Stimulated activated CD8-positive, alpha-beta memory T cell treated with anti-CD3 and anti-CD28 coated beads, Interleukin-4, amount 100 ng/mL, for 1 hour (primary cell): ENCODE results near the gene GDI1.

Source experiments
- DNase-seq, 2 donors: peaks; one replicate each; pipeline ENCODE4 v3.0.0-alpha.2; 2020; ENCODE audit warnings: low read depth in 2 of 2, low spot score in 1 of 2

GDI1 gene

DNA sequence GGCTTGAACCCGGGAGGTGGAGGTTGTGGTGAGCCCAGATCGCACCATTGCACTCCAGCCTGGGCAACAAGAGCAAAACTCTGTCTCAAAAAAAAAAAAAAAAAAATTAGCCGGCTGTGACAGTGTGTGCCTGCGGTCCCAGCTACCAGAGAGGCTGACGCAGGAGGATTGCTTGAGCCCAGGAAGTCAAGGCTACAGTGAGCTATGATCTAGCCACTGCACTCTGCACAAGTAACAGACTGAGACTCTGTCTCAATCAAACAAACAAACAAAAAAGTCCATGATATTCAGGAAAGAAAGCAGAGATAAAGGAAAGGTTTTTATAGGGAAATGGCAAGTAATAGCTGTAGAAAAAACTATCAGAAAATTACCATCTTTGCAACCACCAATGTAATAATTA, 44.2 kb downstream of the GDI1 start:
- no peak for DNase-seq

DNA sequence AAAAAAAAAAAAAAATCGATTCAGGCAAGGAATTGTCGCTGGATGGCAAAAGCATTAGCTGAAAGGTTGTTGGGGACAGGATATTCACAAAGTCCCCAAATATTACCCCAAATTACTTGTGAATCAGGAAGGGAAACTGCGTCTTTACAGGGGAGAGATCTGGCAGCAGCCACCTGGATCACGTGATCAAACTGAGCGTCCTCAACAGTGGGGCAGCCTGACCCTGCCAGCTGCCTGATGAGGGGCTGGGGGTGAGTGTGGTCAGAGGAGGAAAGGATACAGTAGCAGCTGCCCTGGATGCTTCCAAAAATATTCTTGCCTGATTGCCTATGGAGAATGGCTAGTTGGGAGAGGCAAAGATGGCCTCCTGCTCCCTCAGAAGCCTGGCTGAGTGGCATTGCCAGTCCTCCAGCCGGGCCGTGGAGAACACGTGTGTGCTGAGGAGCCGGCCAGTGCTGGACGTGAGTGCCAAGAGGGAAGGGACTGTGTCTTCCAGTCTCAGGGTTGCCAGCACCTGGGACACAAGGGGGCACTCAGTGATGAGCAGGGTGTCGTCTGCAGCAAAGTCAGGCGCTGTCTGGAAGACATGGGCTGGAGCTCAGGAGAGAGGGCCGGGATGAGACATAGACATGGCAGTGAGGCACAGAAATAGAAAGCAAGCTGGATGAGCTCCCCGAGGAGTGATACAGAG, 45.1 kb downstream of the GDI1 start:
- no peak for DNase-seq

DNA sequence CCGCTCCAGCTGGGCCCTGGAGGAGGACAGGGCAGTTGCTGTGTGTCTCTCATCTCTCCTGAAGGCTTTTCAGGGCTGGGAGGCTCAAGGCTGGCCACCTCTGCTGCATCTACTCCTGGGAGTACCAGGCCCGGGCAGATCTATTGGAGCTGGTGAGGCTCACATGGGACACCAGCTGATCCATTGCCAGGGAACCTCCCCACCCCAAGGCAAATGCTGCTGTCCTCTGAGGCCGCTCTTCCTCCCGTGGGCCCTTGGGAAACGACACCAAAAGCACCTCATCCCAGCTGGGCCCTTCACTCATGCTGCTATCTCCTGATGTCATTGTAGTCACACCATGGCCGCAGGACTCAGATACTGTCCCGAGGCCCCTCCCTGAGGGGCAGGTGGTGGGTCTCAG, 45.8 kb downstream of the GDI1 start:
- DNase-seq: no peak

DNA sequence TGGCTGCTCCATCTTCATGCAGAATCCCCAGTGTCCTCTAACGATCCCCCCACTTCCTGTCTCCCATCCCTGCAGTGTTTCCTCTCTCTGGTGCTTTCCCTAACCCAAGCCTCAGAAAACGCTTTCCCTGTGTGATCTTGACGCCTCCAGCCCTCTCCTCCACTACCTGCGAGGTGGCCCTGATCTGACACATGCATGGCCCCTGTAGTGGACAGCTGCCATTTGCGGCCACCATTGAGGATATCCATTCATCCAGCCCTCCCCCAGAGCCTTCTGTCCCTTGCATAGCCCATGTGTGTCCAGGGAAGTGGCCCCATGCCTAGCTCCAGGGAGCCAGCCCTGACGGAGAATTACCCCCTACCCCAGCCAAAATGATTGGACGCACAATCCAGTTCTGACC, 46.4 kb downstream of the GDI1 start:
- DNase-seq: no peak

DNA sequence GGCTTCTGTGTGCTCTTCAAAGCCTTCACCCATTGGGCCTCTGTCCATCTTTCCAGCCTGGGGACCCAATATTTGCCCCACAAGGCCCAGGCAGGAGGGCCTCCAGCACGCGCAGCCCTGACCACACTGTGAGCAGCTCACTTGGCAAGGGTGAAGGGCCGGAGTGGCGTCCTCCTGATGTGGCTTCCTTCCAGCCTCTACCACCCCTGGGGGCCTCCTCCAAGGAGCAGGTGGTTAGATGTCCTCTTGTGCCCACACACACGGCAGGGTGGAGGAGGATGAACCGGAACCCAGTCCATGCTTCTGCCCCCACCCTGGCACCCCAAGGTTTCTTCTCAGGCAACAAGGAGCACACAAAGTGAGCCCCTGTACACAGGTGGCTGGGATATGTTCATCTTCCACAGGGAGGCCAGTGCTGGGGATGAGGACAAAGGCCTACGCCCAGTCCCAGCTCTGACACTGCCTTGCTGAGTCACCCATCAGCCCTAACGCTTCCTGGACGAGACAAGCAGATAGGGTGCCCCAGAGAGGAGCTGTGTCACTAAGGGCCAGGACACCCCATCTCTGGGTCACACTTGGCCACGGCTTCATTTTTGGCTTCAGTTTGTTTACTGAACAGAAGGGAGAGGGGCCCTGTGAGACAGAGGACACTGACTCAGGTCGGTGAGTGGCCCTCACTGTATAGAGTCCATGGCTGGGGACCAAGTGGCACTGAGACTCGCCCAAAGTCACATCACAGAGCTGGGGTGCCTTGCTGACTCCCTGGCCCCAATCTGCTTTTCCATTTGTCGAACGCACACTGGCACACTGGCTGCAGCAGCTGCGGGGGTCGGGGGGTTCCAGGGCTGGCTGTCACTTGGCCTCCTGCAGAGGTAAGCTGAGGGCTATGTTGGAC, 47.5 kb downstream of the GDI1 start:
- no peak for DNase-seq

DNA sequence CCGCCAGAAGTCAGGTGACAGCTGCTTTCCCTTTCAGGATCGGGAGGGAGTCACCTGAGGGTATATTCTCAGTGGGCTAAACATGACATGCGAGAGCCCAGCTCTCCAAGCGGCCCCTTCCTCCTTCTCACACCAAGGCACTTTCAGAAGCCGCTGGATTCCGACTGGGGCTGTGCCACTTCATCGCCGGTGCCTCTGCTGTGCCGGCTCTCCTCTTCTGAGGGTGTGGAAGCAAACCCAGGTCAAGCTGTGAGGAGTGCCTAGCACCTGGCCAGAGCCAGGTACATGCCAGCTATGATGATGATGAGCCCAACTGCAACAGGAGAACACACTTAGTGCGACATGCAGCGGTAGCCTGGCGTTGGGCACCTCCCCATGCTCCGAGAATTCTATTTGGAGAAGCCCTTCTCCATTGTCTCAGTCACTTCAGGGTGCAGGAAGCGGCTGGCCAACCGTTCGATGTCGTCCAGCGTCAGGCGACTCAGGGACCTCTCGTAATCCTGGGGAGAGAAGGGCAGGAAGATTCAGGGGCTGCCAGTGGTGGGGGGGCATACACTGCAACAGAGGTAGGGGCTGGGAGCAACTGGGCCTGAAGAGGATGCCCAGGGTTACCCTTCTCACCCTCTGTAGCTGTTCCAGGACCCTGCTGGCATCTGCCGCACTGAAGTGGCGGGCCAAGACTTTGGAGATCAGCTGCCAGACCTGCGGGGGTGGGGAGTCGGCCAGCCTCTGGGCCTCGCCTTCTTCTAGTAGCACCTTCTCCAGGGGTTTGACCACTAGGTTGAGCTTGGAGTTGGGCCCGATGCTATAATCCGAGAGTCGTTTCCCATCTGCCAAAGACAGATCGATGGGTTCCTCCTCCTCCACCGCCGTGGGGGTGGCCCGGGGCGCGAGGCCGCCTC, 48.4 kb downstream of the GDI1 start:
- no peak for DNase-seq

DNA sequence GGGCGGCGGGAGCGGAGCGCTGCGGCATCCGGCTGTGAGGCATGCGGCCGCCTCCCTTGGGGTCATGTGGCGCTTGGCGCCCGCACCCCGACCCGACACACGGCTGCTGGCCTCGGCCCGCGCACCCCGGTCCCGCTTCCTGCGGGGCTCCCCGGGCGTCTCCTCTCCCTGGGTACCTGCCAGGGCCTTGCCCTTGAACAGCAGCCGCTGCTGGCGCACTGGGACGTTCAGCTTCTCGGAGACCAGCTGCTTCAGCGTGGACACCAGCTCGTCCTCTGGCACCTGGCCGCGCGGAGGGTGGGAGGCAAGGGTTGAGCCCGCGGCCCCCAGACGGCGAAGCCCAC, 49.1 kb downstream of the GDI1 start:
- DNase-seq: no peak

DNA sequence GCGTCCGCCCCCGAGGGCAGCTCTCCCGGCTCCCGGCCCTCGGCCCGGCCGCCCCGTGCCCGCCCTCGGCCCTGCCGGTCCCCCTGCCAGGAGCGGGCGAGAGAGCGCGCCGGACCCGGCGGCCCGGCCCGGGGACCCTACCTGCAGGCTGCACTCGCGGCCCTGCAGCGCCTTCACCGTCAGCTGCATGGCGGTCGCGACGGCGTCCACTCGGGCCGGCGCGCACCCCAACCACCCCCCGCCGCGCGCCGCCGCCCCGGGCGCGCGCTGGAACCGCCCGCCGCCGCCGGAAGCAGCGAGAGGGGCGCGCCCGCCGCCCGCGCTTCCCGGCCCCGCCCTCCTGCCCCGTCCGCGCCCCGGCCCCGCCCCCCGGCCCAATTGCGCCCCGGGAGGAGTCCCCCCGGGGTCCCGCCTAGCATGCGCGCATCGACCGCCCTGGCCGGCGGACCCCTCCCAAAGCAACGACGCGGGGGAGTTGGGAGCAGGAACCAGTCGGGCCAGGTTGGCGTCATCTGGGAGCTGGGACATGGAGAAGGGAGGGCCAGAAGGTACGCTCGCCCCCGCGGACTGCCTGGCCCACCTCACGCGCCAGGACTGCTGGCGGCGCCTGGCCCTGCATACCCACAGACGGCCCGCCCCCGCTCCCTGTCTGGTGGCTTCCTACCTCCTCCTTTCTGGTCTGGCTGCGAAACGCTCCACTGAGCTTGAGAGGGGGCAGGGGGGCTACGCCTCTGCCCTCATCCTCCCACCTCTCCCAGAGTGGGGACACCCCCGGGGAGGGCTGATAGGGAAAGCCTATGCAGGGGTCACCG, 49.6 kb downstream of the GDI1 start, which contains the start of gene UBL4A:
TSS of gene UBL4A (minus strand) at position 220 of the 812 bp plus-strand sequence. CDS start at position 189, 31 bp downstream.
- no peak for DNase-seq

DNA sequence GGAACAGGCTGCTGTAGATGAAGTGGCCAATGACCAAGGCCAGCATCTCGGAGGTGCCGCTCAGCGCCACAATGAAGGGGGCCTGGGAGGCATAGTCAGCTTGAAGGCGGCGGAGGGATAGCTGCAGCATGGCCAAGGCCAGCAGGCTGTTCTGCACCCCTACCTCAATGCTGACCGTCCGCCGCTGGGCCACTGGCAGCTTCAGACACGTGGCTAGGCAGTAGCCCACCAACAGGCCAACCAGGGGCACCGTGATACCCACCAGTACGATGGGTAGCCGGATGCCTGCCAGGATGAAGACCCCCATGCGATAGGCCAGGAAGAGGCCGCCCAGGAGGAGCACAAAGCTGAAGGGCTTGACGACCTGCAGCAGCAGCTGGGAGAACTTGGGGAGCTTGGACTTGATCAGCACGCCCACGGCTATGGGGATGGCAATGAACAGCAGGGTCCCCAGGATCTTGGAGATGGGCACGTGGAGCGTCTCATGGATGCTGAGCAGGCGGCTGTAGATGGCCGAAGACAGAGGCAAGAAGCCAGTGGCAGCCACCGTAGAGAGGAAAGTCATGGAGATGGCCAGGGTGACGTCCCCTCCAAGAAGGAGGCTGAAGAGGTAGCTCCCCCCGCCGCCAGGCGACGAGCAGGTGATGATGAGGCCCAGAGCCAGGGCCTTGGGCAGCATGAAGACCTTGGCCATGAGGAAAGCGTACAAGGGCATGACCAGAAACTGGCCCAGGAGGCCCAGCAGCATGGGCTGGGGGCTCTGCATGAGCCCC, 50.8 kb downstream of the GDI1 start:
- no peak for DNase-seq

DNA sequence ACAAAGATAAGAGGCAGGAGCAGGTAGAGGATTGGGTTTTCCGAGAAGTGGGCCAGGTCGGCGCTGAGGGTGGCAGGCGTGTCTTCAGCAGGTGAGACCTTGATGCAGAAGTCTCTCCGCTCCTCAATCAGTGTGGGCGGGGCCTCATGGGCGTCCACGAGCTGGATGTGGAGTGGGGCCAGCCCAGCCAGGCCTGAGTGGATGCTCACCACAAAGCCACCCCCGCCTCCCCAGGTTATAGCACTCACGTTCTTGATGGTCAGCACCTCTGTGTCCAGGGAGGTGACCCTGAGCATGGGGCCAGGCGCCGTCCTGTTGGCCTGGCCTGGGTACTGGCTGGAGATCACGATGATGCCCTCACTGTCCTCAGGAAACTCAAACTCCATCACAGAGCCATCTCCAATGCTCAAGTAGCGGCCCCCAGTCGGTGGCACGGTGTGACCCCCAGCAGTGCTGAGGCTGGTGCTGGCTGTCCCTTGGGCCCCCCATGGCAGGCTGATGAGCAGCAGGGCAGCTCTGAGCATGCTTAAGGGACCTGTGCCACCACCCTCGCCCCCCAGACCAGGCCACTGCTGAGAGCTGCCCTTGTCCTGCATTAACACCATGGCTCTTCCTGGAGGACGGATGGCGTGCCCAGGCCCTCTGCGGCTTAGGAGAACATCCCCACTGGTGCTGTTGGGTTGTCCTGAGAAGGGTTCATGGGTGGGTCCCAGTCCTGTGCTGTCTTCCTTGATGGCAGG, 51.6 kb downstream of the GDI1 start:
- no peak for DNase-seq

DNA sequence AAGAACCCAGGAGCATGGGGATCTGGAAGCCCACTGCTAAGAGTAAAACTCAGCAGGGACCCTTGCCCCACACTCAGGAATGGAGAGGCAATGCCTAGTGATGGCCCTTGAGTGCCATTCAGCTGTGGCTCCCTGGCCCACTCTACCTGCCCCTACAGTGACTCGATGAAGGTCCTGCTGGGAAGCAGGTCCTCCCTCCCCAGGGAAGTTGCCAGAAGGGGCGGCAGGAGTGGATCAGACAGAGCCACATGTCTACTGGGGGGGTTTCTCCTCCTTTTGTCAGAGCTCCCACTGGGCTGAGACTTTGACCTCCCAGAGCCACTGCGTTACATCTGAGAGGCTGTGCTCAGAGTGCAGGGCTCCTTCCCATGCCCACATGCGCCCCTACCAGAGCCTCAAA, 52.2 kb downstream of the GDI1 start:
- DNase-seq: no peak

DNA sequence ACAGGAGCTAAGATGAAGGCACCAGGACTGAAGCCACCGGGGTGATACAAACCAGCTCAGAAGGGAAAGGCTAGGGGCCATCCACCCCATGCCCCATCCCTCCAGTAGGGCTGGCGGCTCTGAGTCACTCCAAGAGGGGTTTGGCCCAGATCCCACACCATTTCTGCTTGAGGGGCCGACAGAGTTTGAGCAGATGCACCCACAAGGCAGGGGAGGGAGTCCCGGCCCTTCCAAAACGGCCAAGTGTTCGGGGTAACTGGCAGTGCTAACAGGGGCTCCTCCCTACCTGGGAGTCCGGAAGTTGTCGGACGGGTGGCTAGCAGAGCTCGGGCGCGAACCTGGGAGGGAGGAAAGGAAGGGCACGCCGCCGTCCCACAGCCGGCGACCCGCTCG, 53.1 kb downstream of the GDI1 start:
- no peak for DNase-seq

DNA sequence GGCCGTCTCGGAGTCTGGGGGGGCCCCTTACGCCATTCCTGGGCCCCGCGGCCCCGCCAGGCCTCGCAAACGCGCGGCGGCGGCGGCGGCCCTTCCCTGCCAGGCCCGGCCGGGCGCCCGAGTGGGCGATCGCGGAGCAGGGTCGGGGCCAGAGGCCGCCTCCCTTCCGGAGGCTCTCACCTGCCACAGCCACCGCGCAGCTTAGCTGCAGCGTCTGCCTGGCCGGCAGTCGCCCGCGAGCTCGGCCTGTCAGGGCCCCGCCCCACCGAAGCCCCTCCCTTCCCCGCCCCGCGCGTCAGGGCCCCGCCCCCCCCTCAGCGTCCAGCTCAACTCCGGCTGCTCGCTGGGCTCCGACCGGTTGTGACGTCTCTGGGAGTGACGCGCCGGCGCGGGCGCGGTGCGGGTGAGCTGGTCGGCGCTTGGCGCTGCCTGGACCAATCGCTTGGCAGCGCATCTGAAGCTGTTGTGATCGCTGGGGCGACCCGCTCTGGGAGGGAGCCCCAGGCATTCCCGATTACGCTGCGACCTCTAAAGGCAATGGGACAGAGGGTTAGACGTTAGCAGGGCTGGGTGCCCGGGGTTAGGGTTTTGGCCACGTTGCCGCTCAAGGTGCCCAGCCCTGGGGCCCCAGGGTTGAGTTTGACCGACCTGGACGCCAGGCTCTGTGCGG, 53.6 kb downstream of the GDI1 start, which contains the start of gene SLC10A3:
TSS of gene SLC10A3 (minus strand) at position 216 of the 670 bp plus-strand sequence. CDS start 1,689 bp downstream, outside the sequence.
- DNase-seq: peak; percentile 46 to 75
